H1 (cell line): ENCODE data around the gene MIEF2. TPM values are rescaled to one million over a fixed set of nuclear protein-coding genes. Genes with fewer than 3 reads are reported as not detected.
A peak's percentile ranks its signal among the peaks of the same experiment; 100 is the strongest.

Source experiments
- ASH2L ChIP-seq: fragments of 200-600, 300-600 bp; sonication (generic); IDR thresholded peaks from one replicate; pipeline ENCODE4 v1.7.1; 2017; ENCODE audit warnings: low read length
- BACH1 ChIP-seq: IDR thresholded peaks from 2 replicates; pipeline ENCODE4 v1.6.1; 2012; ENCODE audit warnings: low read length, improper control_type of control experiment
- CBX8 ChIP-seq: fragments of 300-800, 300-1000 bp; sonication (generic); IDR thresholded peaks from 2 replicates; pipeline ENCODE4 v1.7.1; 2016; ENCODE audit warnings: low read depth, low read length, borderline replicate concordance
- EGR1 ChIP-seq: IDR thresholded peaks from 2 replicates; pipeline ENCODE4 v1.6.1; 2011; ENCODE audit warnings: low read depth, low read length, borderline replicate concordance
- RNF2 ChIP-seq: fragments of 200-900, 300-1000 bp; sonication (generic); IDR thresholded peaks from 2 replicates; pipeline ENCODE4 v1.7.1; 2016; ENCODE audit warnings: borderline replicate concordance, low read depth, mild to moderate bottlenecking, antibody characterized with exemption, low read length; ENCODE audit not compliant: poor library complexity, severe bottlenecking; ENCODE audit errors: missing control alignments
- SAP30 ChIP-seq: fragments of 300-600 bp; sonication (generic); IDR thresholded peaks from 2 replicates; pipeline ENCODE4 v1.7.1; 2012; ENCODE audit warnings: low read length, moderate library complexity, mild to moderate bottlenecking, inconsistent platforms; ENCODE audit not compliant: insufficient read depth, insufficient replicate concordance
- SIN3A ChIP-seq, 2 experiments: IDR thresholded peaks in 1 of 2; conservative IDR thresholded peaks in 1 of 2; 2 replicates each; pipeline ENCODE4 v1.6.1; 2011 to 2012; ENCODE audit warnings: low read length in 2 of 2, improper control_type of control experiment in 1 of 2, low read depth in 1 of 2, mild to moderate bottlenecking in 1 of 2
- SP1 ChIP-seq: IDR thresholded peaks from 2 replicates; pipeline ENCODE4 v1.6.1; 2011; ENCODE audit warnings: low read depth, low read length
- SP4 ChIP-seq: IDR thresholded peaks from 2 replicates; pipeline ENCODE4 v1.6.1; 2012; ENCODE audit warnings: low read length, inconsistent platforms
- SRF ChIP-seq: IDR thresholded peaks from 2 replicates; pipeline ENCODE4 v1.6.1; 2011; ENCODE audit warnings: mild to moderate bottlenecking, low read depth, low read length, moderate library complexity
- TEAD4 ChIP-seq: IDR thresholded peaks from 2 replicates; pipeline ENCODE4 v1.6.1; 2012; ENCODE audit warnings: low read depth, low read length, inconsistent platforms, mixed read lengths
- YY1 ChIP-seq: IDR thresholded peaks from 2 replicates; pipeline ENCODE4 v1.6.1; 2011; ENCODE audit warnings: low read depth, mild to moderate bottlenecking, low read length
- polyA plus RNA-seq, 7 experiments: library from polyadenylated mRNA; depleted of rRNA in 3 of 7; stranded (reverse) in 5 of 7; unstranded in 2 of 7; fragments of >200 nt in 5 of 7; fragments of 200-250 nt in 2 of 7; gene quantifications; 1 replicate in 5 of 7; 2 replicates in 1 of 7; 4 replicates in 1 of 7; pipeline versions ENCODE4 v1.2.1 to v1.2.3, GENCODE V29; 2011 to 2013; ENCODE audit warnings: missing spikeins in 2 of 7, mixed read lengths in 2 of 7
- total RNA-seq: library from RNA; stranded (reverse); fragmentation: NEBNext Ultra II Directional; extraction: Animal tissue kit (Norgen Biotek cat#: 25700); gene quantifications from 2 replicates; pipeline ENCODE4 v1.2.1, GENCODE V29; 2021
- TF ChIP-seq, protein P1 (sequence below): IDR thresholded peaks from 2 replicates; pipeline ENCODE4 v1.6.1; 2012; ENCODE audit warnings: low read length, inconsistent platforms

MIEF2 gene
- total and polyA plus RNA-seq, 2 of the 8 experiments (the other 6 are each of a cell fraction or from before 2014, with no cell fraction given), result 9.9 to 24.9 TPM

DNA sequence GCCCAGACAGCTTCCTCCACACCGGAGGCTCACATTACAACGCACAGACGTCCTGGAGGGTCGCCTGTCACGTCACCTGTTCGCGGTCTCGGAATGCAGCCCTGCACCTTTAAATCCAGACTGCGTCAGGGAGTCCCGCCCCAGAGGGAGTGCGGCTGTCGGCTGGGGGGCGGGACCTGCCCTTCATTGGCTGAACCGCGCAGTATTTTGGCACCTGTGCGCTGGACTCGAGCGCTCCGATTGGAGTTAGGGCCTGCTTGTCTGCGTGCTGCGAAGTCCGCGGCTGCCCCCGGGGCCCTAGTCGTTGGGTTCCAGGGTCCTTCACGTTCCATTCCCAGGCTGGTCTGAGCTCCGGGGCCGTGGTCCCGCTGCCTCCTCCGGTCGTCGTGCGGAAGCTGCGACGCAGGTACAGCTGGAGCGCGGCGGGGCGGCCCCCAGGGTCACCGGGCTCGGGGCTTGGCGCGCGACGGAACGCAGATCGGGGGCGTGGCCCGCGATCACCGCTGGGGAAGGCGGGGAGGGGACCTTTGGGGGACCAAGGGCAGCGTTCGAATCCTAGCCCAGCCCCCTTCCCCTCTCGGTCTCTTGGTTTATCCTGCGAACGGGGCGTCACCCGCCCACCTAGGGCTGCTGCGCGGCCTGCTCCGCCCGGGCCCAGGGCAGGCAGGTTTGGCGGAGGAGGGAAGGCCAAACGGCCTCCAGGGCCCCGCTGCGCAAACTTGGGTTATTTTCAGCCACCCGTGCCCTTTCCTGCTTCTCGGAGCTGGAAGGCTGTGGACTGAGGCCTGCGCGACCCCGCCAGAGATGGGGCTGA is at the start of gene MIEF2 (continued):
- TF ChIP-seq, protein P1, sequence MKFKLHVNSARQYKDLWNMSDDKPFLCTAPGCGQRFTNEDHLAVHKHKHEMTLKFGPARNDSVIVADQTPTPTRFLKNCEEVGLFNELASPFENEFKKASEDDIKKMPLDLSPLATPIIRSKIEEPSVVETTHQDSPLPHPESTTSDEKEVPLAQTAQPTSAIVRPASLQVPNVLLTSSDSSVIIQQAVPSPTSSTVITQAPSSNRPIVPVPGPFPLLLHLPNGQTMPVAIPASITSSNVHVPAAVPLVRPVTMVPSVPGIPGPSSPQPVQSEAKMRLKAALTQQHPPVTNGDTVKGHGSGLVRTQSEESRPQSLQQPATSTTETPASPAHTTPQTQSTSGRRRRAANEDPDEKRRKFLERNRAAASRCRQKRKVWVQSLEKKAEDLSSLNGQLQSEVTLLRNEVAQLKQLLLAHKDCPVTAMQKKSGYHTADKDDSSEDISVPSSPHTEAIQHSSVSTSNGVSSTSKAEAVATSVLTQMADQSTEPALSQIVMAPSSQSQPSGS, result 0 out of 2 replicates have a peak, but pooled peaks have one; percentile 4
- TF ChIP-seq YY1 (no peak), SAP30 (no peak), SRF (no peak), ASH2L (peak; percentile 36), TEAD4 (peak; percentile 94), SIN3A (conservative IDR thresholded peaks at IDR 0.05 in 1 of 2, IDR thresholded peaks at IDR 0.05 in 1 of 2; ENCODE audit: low read depth in 1 of 2, low read length in 2 of 2) (peak; percentile 76 to 77; a peak in 2 of 4 replicates), CBX8 (no peak), SP1 (peak; percentile 94), EGR1 (no peak), SP4 (no peak), RNF2 (no peak), BACH1 (no peak)
